SKM-1 treated with dmso at 0.1 percent for 144 hours (cell line): ENCODE measurements around the gene TGFBR2.

ENCODE experiments used
- DNase-seq: peaks from one replicate; lab custom pipeline; 2025; ENCODE audit not compliant: unreplicated experiment; lab: John Stamatoyannopoulos, UW

The TGFBR2 gene

DNA sequence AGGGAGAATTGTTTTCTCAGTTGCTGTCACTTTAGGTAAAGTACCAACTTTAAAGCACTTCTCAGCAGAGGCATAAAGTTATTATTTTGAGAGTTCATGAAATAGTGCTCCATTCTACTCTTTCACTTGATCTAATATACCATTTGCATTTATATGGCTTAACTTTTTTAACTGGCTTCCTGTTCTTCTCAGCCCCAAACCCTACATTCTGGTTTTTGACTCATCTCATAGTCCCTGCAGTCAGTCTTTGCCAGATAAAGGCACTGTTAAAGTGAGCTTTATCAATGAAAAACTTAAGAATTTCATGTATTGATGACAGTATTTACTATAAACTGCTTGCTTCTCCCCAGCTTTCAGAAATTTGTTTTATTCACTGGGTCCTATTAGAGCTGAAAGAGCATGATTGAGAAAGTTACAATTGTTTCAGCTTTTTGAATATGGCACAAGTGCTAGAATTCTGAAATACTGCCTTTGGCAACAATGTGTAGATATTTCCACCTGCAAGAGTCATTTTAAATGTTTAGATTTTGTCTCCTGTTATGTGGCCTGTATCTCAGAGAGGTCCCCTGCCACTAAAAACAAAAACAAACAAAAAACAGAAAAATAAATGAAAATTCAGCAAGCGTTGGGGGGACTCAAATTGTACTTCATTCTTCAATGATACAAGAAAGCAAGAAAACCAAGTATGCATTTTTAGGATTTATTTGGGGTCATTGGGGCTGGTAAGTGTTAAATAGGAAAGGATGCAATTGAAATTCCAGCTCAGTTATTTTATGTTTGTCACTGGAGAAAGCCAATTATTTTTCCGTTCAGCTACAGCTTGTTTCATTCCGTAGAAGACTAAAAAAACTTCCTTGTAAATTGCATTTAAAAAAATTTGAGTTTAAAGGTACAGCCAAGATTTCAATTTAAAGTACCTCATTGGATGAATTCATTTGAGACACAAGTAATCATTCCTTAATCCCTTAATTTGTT, 28.6 kb downstream of the TGFBR2 start:
- DNase-seq: no peak

DNA sequence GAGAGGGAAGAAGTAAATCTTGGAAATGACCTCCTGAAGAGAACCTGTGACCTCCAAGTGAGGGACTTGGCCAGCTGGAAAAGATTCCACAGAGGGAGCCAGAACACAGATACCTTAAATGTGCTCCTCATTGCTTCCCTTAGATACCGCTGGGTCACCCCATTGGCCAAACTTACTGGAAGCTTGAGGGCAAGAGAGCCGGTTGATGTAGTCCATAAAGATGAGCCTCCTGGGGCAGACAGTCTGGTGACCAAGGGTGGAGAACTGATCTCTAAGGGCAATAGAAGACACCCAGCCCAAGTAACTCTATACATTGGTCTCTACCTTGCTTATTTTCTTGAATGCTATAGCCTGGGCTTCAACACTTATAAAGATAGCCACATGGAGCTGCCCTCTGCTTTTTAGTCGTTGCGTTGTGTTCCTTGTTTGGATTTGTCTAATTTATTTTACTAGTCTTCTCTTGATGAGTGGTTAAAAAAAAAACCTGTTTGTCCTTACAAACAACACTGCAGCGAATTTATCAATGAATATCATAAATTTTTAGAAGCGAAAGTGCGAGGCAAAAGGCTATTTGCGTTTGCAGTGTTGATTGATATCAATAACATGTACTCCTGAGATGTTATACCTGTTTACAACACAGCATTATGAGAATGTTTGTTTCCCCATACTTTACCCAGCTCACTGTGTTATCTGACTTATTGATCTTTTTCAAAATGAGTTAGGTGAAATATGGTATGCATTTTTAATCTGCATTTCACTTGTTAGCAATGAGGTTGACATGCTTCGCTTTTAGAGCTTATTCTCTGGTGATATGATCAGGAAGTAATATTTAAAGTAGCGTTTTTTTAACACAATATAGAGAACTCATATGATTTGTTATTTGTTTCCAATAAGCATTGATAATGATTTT, 31.2 kb downstream of the TGFBR2 start:
- no peak for DNase-seq

- DNase-seq: no peak
These were observed 32.4 kb downstream of the TGFBR2 start for GRCh38 chr3:30638685-30639412.

DNA sequence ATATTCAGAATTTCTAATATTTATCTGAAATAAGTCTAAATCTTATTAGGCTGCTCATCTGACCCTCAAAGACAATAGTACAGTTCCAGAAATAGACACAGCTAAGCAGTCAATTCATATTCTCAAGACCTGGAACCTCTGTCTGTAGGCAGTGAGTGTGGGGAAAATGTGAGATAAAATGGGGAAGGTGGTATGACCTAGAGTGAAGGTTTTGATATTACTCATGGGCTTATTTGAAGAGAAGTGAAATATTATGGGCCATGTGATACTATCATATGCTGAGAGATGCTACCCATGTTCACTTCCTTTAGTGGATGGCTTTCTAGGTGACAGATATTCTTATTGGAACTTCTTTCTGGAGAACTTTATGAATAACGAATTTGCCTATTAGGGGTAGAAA, 33.5 kb downstream of the TGFBR2 start:
- DNase-seq: no peak

- DNase-seq: no peak
These were observed 34.5 kb downstream of the TGFBR2 start for GRCh38 chr3:30640851-30641250.

DNA sequence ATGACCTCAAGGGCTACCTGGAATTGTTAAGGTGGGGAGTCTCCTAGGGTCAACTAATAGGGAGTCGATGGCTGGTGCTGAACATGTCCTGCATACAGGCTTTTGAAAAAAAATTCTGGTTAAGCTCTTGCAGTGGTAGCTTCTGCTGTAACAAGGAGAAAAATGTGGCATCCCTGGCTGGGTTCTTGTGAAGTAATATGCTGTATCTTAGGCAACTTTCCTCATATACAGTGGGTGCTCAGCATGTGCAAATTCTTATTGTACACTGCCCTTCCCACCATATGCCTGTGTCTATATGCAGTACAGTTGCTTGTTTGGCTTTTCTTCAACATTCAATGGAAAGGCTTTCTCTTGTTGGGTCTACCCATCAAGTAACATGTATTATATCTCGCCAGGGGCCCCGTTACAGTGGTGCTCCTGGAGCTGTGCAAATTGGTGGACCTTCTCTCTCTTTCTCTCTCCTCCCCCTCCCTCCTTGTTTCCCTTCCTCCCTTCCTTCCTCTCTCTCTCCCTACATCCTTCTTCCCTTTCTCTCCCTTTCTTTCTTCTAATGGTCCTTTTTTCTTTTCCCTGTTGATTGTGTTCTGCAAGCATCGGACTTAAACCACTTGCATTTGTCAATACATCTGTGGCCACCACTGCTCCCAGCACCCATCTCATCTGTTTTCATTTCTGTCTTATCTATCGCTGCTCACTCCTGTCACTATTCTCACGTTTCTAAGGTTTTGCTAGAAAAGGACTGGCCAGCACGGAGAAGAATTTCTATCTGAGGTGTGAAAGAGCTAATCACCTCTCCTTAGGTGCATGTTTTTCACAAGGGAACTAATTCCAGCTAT, 35.2 kb downstream of the TGFBR2 start:
- peak; percentile 47 for DNase-seq

- DNase-seq: peak; percentile 36
These were observed 36.5 kb downstream of the TGFBR2 start for GRCh38 chr3:30642849-30643361.

- no peak for DNase-seq
These were observed 37.5 kb downstream of the TGFBR2 start for GRCh38 chr3:30643763-30644462.

GRCh38 chr3:30644615-30645014, 38.2 kb downstream of the TGFBR2 start:
- peak; percentile 32 for DNase-seq

DNA sequence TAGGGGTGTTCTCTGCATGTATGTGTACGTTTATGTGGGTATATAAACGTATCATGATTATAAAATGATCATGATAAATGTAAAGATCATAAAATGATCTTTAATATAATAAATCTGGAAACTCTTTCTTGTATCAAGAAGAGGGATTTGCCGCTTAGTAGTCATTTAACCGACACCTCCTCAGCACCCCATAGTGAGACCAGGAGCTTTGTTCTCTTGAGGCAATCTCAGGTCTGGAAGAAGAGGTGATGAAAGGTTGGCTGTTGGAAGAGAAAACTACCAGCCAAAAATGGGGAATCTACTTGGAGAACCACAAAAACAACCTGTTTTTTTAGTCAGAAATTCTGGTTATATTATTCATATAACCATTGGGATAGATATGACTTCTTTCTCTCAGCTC, 38.7 kb downstream of the TGFBR2 start:
- DNase-seq: no peak

GRCh38 chr3:30646181-30646876, 39.9 kb downstream of the TGFBR2 start:
- peak; percentile 96 for DNase-seq

- DNase-seq: no peak
These were observed 40.8 kb downstream of the TGFBR2 start for GRCh38 chr3:30646961-30647752.

DNA sequence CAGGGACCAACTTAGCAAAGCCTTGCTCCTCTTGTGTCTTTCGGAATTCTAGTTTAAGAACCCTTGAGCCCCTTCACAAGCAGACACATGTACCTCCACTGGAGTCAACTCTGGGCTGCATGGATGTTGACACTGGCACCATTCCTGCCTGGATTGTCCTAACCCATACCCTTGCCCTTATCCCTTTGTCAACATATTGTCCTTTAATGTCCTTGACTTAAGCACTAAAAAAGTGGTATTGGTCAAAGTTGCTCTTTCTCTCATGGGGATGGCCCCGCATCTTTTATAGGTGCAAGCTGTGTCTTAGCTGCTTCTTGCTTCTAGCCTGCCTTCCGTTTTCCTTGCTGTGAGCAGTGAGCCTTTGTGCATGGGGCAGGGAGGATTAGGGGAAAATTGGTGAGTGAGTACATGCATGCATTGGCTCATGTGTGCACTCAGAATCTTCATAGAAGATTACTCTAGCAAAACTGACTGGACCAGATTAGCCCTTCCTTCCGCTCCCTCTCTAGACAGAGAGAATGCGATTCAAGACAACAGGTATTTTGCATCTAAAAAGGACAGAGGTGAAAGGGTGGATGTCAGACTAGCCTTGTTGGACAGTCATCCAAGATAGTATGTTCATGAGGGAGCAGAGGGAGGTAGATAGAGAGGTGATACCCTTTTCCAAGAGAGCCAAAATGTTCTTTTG, 42.4 kb downstream of the TGFBR2 start:
- DNase-seq: no peak

GRCh38 chr3:30649572-30650318, 43.3 kb downstream of the TGFBR2 start:
- DNase-seq: peak; percentile 95

GRCh38 chr3:30650348-30650995, 44.1 kb downstream of the TGFBR2 start:
- DNase-seq: no peak

DNA sequence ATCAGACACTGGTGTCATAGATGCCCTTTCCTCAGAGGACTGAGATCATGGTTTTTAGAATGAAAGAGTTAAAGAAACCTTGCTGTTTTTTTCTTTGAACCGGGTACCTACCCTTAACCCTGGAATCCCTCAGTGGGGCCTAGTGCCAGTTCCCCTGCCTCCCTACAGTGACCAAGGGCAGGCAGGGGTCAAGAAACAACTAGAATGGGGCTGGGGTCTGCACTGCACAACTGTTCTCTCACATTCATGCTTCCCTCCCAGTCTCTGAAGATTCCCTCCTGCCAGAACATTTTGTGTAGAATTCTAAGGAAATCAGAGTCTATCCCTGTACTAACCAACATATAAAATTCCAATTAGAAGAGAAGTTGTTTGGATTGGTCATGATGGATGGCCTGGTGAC, 47.9 kb downstream of the TGFBR2 start:
- no peak for DNase-seq
